GM13977 (cell line): Measurements from ENCODE around the gene SPATS2L.

Experiments
- DNase-seq: peaks from one replicate; pipeline ENCODE4 v3.0.0; 2012; ENCODE audit warnings: low spot score
- CTCF ChIP-seq: IDR thresholded peaks from 2 replicates; pipeline ENCODE4 v1.5.1; 2012; ENCODE audit warnings: mild to moderate bottlenecking, control low read depth; ENCODE audit not compliant: insufficient read depth; ENCODE audit errors: extremely low read depth, missing control alignments
- in situ Hi-C: fragments of 300-500 bp; cut with MboI; formaldehyde crosslinking; loops from one replicate; pipeline ENCODE4 v1.12.0; 2022; ENCODE audit warnings: low sequenced_read_pairs, low pct_unique_long_range_greater_than_20kb, mixed read lengths, inconsistent platforms; ENCODE audit not compliant: unreplicated experiment

SPATS2L gene

GRCh38 chr2:200399046-200399445, 92.6 kb downstream of the SPATS2L start:
- no peak for DNase-seq
- in situ Hi-C loops = no loop called here

GRCh38 chr2:200399636-200400035, 93.1 kb downstream of the SPATS2L start:
- in situ Hi-C loops = no loop called here
- no peak for TF ChIP-seq CTCF
- DNase-seq = no peak

More at GRCh38 chr2:200399046-200399445, 92.6 kb downstream of the SPATS2L start:
- TF ChIP-seq CTCF = no peak

DNA sequence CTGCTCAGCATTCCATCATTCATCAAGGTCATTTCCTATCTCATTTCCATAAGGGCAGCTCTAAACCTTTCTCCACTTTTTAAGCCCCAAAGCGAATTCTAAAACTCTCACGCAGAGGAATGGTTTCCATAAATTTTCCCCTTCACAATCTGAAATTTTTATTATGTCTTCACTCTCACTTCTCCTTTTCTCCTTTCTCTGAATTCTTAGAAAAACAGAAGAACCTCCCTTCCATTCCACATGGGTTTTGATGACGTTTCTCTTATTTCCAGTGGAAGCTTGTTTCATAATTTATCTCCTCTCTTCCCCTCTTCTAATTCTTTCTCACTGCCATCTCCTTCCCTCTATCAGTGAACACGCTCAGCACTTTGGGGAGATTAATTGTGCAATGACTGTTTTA, 97.3 kb downstream of the SPATS2L start:
- in situ Hi-C loops = no loop called here
- no peak for DNase-seq
- TF ChIP-seq CTCF = no peak

DNA sequence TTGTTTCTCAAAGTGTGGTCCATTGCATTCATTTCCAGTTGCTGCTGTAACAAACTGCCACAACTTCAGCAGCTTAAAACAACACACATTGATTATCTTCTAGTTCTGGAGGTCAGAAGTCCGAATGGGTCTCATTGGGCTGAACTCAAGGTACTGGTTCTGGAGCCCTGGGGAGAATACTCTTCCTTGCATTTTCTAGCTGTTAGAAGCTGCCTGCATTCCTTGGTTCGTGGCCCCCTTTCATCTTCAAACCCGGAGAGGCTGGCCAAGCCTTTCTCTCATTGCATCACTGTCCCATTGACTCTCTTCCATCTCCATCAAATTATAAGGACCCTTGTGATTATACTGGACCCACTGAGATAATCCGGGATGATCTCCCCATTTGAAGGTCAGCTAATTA, 98.1 kb downstream of the SPATS2L start:
- in situ Hi-C loops = no loop called here
- no peak for DNase-seq
- no peak for TF ChIP-seq CTCF

DNA sequence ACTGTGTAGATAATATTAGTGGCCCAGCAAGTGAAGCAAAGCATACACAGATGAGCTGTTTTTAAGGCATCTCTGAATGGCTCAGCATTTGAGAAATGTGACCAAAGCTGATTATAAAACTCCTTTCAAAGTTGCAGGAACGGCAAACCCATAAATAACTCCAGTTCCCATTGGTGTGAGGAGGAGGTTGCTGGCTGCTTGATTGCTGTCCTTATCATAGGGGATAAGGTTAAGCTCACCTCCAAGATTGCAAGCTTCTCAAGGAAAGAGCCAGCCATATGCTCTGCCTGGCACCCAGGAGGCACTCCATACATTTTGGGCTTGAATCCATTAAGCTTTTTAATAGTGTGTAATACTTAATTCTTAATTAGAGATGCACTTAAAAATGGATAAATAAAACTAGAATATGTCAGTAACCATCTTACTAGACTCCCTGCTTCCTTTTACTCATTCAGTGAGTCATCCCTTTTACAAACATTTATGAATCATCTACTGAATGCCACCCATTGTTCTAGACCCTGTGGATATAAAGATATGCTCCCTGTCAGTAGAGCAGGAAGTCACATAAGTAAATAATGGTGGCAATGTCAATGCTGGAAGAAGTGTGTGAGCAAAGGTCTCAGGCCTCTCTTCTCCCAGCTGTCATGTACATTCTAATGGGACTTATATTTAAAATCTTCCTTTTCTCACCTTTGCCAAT, 99.3 kb downstream of the SPATS2L start:
- in situ Hi-C loops = no loop called here
- no peak for DNase-seq
- TF ChIP-seq CTCF = no peak

- DNase-seq = no peak
- in situ Hi-C loops = no loop called here
- TF ChIP-seq CTCF = no peak
Measured at GRCh38 chr2:200406379-200406778, 99.9 kb downstream of the SPATS2L start.
